NOMO-1 (cell line): Measurements from ENCODE around the gene BCL2A1.
A peak's percentile ranks its signal among the peaks of the same experiment; 100 is the strongest.
"Not testable (repeated sequence)": the region's sequence is repeated elsewhere in the genome, so short reads cannot be mapped to it uniquely, and the experiment has no call there.

ENCODE experiments used
- DNase-seq, 2 experiments: peaks; one replicate each; lab custom pipeline; 2025; ENCODE audit not compliant: unreplicated experiment in 2 of 2; lab: John Stamatoyannopoulos, UW

BCL2A1 gene

DNA sequence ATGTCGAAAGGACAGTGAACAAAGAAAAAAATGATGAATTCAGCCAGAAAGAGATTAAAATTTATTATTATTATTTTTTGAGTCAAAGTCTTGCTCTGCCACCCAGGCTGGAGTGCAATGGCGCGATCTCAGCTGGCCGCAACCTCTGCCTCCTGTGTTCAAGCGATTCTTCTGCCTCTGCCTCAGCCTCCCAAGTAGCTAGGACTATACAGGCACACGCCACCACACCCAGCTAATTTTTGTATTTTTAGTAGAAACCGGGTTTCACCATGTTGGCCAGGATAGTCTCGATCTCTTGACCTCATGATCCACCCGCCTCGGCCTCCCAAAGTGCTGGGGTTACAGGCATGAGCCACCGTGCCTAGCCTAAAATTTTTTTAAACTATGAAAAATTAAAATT lies 8.1 kb downstream of the BCL2A1 start:
- not testable (repeated sequence) for DNase-seq

DNA sequence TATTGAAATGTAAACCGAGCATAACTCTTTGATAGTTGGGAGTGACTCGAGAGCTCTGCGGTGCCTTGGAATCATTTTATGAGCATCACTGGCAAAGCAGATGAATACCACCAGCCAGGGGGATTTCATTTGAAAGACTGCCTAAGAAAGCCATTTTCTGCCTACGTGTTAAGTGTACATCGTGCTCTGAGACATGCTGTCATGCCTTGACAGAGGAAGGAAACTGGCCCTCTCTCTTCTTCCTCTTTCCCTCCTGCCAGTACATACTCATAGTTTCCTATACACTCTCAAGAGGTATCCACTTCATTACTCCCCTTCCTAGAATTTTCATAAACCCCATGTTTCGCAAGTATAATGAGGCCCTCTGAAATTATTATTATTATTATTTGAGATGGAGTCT lies 8.8 kb downstream of the BCL2A1 start:
- peak; percentile 14 to 71 for DNase-seq

DNA sequence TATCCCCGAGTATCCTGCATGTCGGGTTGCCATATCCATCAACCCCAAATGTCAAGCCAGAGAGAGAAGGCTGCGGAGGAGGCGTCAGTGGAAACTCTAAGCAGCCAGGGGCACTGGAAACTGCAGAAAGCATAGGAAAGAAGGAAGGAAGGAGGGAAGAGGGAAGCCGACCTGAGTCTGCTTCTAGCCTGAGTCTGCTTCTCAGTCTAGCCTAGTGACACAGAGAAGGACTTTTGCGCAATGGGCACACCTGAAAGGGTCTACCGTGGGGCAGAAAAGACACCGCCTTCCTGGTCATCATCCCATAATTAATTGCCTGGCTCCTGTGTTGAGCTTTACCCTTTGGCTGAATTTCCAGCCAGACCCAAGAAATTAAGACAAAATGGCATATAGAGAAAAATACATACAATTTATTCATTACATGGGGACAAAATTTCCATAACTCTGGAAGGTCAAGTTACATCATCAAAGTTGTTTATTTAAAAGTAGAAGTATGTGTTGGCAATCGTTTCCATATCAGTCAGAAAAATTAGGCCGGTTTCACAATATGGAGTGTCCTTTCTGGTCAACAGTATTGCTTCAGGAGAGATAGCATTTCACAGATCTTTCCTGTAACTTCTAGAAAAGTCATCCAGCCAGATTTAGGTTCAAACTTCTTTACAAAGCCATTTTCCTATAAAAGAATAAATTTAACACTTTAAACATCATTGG lies 10.3 kb downstream of the BCL2A1 start:
- DNase-seq = peak in 1 of 2 experiments; percentile 19

DNA sequence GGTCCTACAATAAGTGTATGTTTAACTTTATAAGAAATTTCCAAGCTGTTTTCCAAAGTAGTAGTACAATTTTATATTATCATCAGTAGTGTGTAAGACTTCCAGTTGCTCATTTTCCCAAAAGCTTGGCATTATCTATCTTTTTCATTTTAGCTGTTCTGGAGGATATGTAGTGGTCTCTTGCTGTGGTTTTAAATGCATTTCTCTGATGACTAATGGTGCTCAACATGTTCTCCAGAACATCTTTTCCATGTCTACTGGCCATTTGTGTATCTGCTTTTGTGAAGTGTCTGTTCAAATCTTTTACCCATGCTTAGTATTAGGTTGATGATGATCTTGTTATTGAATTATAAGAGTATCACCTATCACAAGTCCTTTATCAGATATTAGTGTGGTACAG lies 13.3 kb downstream of the BCL2A1 start:
- no peak for DNase-seq

DNA sequence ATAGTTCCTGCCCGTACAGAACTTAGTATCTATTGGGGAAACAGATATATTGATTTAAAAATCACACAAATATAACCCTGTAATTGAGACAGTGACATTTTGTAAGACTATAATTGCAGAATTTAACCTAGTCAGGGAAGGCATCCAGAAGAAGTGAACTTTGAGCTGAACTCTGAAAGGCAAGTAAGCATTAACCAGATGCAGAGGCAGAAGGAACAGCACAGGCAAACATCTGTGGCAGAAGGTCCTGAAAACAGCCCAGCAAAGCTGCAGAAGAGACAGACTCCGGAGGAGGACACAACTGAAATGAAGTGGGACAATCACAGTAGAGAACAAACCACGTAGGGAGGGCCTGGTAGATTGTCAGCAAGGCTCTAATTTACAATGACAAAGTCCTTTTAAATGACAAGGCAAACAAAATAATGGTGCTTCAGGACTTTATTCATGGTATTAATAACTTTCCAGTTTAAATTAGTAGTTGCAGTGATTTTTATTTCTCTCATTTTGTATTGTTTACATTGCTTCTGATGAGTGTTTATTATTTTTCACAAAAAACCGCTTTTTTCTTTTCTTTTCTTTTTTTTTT lies 14.5 kb downstream of the BCL2A1 start:
- no peak for DNase-seq

DNA sequence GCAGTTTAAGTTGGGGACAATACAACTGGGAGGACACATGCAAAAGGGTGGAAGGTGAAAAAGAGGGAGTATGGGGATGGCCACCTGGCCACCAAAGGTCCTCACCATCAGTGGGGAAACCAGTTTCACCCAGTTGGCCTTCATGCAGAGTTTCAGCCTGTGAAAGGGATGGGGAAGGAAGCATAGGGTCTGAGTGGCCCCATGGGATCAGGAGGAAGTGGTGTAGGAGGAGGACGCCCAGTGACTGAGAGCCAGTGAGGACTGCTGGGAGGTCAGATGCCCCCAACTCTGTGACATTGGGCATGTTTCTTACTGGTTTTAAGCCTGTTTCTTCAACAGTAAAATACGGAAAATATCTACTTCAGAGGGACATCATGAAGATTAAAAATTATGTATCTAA lies 16.3 kb downstream of the BCL2A1 start:
- peak; percentile 38 for DNase-seq

DNA sequence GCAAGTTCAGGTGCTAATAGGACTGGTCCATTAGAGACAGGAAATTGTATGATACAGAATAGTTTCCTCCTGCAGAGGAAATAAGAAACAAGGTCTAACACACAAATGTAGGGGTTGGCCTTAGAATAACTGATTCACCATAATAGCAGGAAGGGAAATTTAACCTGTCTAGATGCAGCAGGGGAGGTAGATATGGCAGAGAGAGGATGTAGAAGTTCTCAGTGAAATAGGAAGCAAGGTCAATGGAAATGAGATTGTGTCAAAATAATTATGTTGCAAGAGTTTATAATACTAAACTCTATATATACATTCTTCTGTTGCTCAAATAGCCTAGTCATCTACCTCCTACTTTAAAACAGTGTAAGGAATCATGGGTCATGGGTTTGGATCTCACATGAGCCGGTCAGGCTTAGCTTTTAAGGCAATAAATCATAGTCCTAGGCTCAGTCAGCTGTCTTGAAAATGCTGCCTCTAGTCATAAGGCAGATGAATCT lies 17.0 kb downstream of the BCL2A1 start:
- DNase-seq = peak; percentile 80 to 96

DNA sequence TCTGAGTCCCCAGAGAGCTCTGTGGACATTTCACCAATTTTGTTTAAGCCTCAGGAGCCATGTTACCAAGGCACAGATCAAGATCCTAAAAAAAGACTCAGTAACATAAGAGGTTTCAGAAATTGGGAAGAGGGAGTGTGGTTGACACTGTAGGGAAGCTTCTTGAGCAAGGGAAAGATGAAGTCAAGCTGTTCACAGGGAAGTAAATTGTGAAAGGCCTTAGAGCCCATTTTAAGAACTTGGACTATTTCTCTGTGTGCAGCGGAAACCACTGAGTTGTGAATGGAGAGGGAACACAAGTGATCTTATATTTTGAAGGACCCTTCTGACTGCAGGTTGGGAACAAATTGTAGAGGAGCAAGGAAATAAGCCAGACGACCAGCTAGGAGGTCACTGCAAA lies 18.7 kb downstream of the BCL2A1 start:
- peak; percentile 15 to 43 for DNase-seq

DNA sequence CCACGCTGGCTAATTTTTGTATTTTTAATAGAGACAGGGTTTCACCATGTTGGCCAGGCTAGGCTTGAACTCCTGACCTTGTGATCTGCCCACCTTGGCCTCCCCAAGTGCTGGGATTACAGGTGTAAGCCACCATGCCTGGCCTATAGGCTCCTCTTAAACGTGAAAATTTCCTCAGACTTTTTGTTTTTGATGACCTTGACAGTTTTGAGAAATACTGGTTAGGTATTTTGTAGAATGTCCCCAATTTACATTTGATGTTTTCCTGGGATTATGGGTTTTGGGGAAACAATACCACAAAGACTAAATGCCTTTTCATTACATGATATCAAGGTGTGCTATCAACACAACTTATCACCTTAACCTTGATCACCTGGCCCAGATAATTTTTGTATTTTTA lies 20.7 kb downstream of the BCL2A1 start:
- no peak for DNase-seq

DNA sequence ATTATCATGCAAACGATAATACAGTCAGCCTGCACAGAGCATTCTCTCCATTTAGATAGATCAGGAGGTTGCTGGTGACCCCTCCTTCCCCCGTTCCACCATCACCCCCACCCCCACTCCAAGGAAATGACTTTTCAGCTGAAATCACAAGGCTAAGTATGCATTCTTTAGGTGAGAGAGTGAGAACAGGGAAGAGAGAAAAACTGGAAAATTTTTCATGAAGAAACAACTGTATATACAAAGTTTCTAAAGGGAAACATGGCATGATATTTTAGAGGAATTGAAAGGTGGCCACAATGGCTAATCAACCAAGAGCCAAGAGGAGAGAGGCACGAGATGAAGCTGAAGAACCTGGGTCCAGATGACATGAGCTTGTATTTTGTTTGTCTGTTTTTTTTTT lies 22.2 kb downstream of the BCL2A1 start:
- no peak for DNase-seq

DNA sequence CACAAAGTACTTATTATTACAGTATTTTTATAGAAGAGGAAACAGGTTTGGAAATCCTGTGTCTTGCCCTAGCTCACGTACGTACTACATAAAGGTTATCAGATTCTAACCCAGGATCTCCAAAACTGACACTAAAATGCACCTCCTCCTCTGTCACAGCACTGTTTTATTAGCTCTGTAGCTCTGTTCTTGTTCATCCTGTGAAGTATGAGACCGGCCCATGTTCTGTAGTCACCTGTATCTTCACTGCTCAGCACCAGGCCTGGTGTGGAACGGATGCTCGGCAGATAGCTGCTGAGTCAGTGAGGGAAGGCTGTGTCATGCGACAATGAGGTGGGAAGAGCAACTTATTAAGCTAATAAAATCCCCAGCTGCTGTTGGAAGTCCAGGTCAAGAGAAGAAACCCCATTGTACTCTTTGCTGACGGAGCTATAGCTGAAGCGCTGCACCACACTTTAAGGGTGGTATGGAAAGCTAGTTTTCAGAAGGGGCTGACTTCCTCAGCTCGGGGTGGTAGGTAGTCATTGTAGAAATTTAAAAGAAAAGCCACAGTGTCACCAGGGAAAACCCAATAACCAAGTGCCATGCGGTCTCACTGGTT lies 22.8 kb downstream of the BCL2A1 start:
- peak in 1 of 2 experiments; percentile 76 for DNase-seq

DNA sequence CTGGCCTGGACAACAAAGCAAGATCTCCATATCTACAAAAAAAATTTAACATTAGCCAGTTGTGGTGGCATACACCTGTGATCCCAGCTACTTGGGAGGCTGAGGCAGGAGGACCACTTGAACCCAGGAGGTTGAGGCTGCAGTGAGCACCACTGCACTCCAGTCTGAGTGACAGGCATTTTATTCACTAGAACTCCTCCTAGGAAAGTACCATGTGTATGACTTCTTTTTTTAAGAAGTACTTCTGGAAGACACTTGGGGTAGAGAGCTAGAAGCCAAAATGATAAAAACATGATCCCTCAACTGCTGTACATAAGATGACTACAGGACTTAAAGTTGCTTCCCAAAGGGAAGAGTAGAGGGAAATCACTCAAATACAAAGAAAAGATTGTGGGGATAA lies 24.0 kb downstream of the BCL2A1 start:
- DNase-seq = no peak

DNA sequence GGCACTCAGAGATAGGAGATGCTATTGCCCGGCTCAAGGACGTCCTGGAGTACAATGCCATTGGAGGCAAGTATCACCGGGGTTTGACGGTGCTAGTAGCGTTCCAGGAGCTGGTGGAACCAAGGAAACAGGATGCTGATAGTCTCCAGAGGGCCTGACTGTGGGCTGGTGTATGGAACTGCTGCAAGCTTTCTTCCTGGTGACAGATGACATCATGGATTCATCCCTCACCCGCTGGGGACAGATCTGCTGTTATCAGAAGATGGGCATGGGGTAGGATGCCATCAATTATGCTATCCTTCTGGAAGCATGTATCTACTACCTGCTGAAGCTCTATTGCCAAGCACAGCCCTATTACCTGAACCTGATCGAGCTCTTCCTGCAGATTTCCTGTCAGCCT lies 26.4 kb downstream of the BCL2A1 start:
- no peak for DNase-seq

DNA sequence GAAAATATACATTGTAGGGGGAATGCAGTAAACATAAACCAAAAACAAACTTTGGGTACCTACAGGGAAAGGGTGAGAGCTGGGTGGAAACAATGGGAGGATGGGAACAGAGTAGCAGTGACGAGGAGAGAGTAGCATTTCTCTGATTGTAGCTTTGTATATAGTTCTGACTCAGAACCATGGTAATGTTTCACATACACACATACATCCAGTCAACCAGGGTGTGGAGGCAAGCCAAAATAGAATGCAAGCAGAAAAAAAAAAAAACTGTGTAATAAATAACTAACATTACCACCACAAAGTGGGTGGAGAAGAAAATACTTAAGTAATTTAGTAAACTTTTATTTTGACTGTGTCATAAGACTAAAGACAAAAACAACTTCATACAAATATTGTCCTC lies 27.2 kb downstream of the BCL2A1 start:
- DNase-seq = no peak

DNA sequence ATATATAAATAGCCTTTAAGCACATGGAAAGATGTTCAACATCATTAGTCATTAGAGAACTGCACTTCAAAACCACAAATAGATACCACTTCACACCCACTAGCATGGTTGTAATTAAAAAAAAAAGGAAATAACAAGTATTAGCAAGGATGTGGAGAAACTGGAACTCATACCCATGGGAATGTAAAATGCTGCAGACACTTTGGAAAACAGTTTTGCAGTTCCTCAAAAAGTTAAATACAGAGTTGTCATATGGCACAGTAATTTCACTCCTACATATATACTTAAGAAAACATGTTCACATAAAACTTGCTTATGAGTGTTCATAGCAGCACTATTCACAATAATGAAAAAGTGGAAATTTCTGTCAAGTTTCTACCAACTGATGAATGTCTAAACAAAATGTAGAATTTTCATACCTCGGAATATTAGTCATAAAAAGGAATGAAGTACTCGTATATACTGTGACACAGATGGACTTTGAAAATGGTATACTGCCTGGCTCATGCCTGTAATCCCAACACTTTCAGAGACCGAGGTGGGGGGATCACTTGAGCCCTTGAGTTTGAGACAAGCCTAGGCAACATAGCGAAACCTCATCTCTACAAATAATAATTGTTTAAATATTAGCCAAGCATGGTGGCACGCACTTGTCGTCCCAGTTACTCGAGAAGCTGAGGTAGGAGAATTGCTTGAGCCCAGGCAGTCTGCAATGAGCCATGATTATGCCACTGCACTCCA lies 28.1 kb downstream of the BCL2A1 start:
- DNase-seq = peak in 1 of 2 experiments; percentile 16

DNA sequence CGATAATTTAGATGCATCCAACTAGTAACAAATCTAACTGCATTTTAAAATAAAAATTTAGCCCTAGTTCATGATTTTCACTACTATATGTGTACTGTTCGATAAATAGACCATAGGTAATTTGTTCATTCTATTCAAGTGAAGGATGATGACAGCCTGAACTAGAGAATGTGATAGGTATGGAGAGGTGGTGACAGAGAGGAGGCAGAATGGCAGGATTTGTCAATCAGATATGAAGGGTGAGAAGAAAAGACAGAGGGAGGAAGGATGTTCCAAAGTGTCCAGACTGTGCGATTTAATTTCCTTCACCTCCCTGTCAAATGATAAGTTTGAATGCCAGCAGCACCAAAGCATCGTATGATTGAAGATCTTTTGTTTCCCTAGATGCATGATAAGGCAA lies 31.6 kb downstream of the BCL2A1 start:
- DNase-seq = no peak

DNA sequence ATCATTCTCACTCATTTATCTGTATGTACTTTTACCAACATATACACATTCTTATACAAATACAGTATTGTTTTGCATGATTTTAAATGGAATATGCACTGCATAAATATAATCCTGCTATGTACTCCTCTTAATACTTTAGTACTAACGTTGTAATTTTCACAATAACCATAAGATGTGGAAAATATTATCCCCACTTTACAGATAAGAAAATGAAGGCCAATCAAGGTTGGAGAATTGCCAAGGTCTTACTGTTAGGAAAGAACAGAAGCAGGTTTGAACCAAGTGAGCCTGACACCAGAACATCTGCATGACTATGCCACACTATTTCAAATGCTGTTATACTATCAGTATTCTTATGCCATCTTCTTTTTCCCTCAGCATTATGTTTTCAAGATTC lies 32.9 kb downstream of the BCL2A1 start:
- DNase-seq = no peak

DNA sequence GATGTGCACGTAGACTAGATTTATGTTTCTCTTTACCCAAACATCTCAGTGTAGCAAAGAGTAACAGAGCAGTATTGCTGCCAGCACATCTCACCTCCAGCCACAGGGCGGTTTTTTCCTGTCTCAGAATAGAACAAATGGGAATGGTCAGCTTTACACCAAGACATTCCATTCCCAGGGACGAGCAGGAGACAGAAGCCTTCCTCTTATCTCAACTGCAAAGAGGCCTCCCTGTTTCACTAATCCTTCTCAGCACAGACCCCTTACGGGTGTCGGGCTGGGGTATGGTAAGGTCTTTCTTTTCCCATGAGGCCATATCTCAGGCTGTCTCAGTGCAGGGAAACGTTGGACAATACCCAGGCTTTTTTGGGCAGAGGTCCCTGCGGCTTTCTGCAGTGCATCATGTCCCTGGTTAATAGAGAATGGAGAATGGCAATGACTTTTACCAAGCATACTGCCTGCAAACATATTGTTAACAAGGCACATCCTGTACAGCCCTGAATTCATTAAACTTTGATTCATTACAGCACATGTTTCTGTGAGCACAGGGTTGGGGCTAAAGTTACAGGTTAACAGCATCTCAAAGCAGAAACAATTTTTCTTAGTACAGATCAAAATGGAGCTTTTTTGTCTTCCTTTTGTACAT lies 35.3 kb downstream of the BCL2A1 start:
- not testable (repeated sequence) for DNase-seq

DNA sequence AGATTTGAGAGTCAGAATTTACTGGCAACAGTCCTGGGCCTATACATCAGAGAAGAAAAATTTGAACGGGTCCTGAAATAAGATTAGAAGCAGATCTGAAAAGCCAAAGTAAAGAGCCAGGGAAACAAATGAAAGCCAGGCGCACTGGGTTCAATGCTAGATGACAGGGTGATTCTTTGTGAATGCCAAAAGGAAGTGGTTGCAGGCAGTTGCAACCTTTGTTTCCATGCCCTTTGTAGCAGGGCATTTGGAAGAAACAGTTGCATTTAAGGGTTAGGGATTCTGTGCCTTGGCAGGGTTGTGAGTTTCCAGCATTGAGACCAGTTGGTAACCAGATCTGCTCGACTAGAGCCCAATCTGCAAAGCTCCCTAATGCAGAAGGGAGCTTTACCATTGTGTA lies 37.8 kb downstream of the BCL2A1 start:
- no peak for DNase-seq

DNA sequence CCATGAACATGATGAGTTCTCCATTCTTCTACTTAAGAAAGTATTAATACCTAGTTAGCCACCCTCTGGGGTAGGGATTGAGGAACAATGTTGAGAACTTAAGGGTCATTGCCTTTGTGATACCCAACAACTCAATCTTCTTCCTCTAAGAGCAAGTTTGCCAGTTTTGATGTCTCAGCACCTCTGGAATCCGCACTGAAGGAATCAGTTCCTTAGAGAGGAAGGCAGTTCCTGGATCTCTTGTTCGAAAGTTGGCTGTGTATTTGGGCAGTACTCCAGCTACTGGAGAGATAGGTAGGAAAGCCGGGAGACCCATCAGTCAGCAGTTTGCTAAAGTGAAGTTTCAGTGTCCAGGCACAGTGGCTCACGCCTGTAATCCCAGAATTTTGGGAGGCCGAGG lies 38.5 kb downstream of the BCL2A1 start:
- DNase-seq = no peak

DNA sequence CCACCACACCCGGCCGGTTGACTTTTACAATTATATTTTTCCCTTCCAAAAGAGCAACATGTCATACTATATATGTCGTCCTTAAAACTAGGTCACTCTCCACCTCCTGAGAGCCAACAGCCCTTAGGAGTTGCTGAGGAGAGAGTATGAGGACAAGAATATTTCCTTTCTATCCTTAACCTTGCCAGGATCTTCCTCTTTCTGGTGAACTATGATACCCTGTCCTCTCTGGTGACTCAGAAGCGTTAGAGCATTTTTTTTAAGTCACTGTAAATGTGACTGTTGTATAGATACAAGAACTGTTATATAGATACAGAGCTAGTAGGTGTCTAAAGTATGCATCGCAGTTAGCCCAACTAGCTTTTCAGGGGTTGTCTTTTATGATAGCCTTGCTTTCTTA lies 40.5 kb downstream of the BCL2A1 start:
- peak in 1 of 2 experiments; percentile 16 for DNase-seq
